OCI-LY1 (cell line): ENCODE data around the gene PTPRF.

Experiments used
- CTCF ChIP-seq: fragments of 200-600 bp; sonication (generic), shearing (Covaris generic); IDR thresholded peaks from 2 replicates; pipeline ENCODE4 v1.5.1; 2017; ENCODE audit warnings: mild to moderate bottlenecking, antibody characterized with exemption, low read length, moderate library complexity, mixed read lengths
- EZH2 ChIP-seq: fragments of 200-600 bp; sonication (generic), shearing (Covaris generic); IDR thresholded peaks from 2 replicates; pipeline ENCODE4 v1.8.0; 2017; ENCODE audit warnings: borderline replicate concordance, mixed run types, mild to moderate bottlenecking, antibody characterized with exemption, low read length, moderate library complexity, mixed read lengths

DNA sequence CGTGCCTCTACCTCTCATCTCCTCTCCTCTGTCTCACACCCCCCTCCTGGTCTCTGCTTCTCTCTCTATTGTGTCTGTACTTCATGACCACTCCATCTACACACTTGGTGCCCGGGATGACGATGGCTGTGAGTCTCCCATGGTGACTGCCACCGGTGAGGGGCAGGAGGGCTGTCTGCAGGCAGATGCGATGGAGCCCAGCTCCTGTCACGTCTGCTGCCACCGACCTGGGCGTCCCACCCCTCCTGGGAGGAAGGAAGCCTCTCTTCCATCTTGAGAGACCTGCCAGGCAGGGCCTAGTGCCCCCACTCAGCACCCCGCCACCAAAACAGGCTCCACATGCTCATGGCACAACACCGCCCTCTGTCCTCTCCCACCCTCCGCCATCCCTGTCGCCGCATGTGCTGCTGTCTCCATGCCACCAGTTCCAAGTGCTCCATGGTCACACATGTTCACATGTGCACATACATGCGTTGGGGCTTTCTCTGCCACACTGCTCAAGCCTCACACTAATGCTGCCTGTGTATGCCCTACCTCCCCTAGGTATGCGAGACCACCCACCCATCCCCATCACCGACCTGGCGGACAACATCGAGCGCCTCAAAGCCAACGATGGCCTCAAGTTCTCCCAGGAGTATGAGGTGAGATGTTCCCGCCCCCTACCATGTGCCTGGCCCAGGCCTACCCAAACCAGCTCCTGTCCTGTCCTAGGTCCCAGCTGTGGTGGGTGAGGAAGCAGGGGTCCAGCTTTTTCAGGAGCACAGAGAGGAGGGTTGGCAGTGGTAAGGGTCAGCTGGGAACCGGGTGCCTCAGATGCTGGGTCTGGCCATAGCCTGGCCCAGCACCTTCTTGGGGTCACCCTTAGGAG is 82.6 kb downstream of the PTPRF start:
- no peak for TF ChIP-seq CTCF
- no peak for TF ChIP-seq EZH2
